Neuronal stem cell (in vitro differentiated cells): ENCODE data around the gene SLC9A7.

ENCODE experiments used
- DNase-seq: peaks from one replicate; pipeline ENCODE4 v3.0.0-alpha.2; 2013; ENCODE audit warnings: low spot score
- H2AFZ ChIP-seq: one replicate; pipeline ENCODE4 v1.6.1; 2013; ENCODE audit warnings: mild to moderate bottlenecking, low read length, inconsistent platforms
- H2AK5ac ChIP-seq: 2 replicates; pipeline ENCODE4 v1.6.1; 2013; ENCODE audit warnings: low read depth, mild to moderate bottlenecking, inconsistent platforms, low read length, moderate library complexity, mixed read lengths
- H2BK120ac ChIP-seq: 2 replicates; pipeline ENCODE4 v1.6.1; 2013; ENCODE audit warnings: low read depth, mild to moderate bottlenecking, inconsistent platforms, low read length, moderate library complexity, mixed read lengths
- H2BK12ac ChIP-seq: one replicate; pipeline ENCODE4 v1.6.1; 2013; ENCODE audit warnings: low read length, inconsistent platforms
- H2BK15ac ChIP-seq: 2 replicates; pipeline ENCODE4 v1.6.1; 2013; ENCODE audit warnings: mild to moderate bottlenecking, low read length, inconsistent platforms, mixed read lengths
- H2BK5ac ChIP-seq: one replicate; pipeline ENCODE4 v1.6.1; 2013; ENCODE audit warnings: inconsistent platforms, mild to moderate bottlenecking, low read length, moderate library complexity
- H3K14ac ChIP-seq: one replicate; pipeline ENCODE4 v1.6.1; 2013; ENCODE audit warnings: low read length, inconsistent platforms
- H3K18ac ChIP-seq: 2 replicates; pipeline ENCODE4 v1.6.1; 2013; ENCODE audit warnings: low read length, inconsistent platforms
- H3K23ac ChIP-seq: 2 replicates; pipeline ENCODE4 v1.6.1; 2013; ENCODE audit warnings: low read depth, mild to moderate bottlenecking, mixed read lengths, low read length, inconsistent platforms; ENCODE audit not compliant: poor library complexity
- H3K27ac ChIP-seq: replicated peaks from 3 replicates; pipeline ENCODE4 v1.5.1; 2013; ENCODE audit warnings: low read length, inconsistent platforms
- H3K27me3 ChIP-seq, 3 experiments: 2 replicates each; pipeline ENCODE4 v1.6.1; 2013; ENCODE audit warnings: low read length in 3 of 3, mild to moderate bottlenecking in 2 of 3, inconsistent platforms in 1 of 3, low read depth in 1 of 3, mixed read lengths in 1 of 3, moderate library complexity in 1 of 3; ENCODE audit not compliant: control insufficient read depth in 3 of 3, insufficient read depth in 3 of 3
- H3K36me3 ChIP-seq, 2 donors: replicated peaks in 1 of 2; 2 replicates each; pipeline ENCODE4 v1.6.1; 2013; ENCODE audit warnings: low read length in 2 of 2; ENCODE audit not compliant: control insufficient read depth in 2 of 2, insufficient read depth in 2 of 2
- H3K4ac ChIP-seq: 2 replicates; pipeline ENCODE4 v1.6.1; 2013; ENCODE audit warnings: inconsistent platforms, mild to moderate bottlenecking, low read length, moderate library complexity
- H3K4me1 ChIP-seq, 2 donors: 1 replicate in 1 of 2; 2 replicates in 1 of 2; pipeline ENCODE4 v1.6.1; 2013; ENCODE audit warnings: low read length in 2 of 2, low read depth in 1 of 2; ENCODE audit not compliant: control insufficient read depth in 2 of 2, insufficient read depth in 1 of 2
- H3K4me2 ChIP-seq: one replicate; pipeline ENCODE4 v1.6.1; 2013; ENCODE audit warnings: mild to moderate bottlenecking, low read length, inconsistent platforms; ENCODE audit not compliant: insufficient read depth, poor library complexity, severe bottlenecking
- H3K4me3 ChIP-seq, 2 donors: 2 replicates each; pipeline ENCODE4 v1.5.1; 2013; ENCODE audit warnings: low read length in 2 of 2, mild to moderate bottlenecking in 2 of 2, inconsistent platforms in 1 of 2, moderate library complexity in 1 of 2
- H3K79me1 ChIP-seq: one replicate; pipeline ENCODE4 v1.6.1; 2013; ENCODE audit warnings: low read depth, mild to moderate bottlenecking, inconsistent platforms, low read length, moderate library complexity
- H3K9ac ChIP-seq: one replicate; pipeline ENCODE4 v1.6.1; 2013; ENCODE audit warnings: mild to moderate bottlenecking, low read depth, low read length, inconsistent platforms; ENCODE audit not compliant: poor library complexity
- H3K9me3 ChIP-seq, 2 donors: replicated peaks in 1 of 2; 2 replicates each; pipeline versions ENCODE3 to v1.6.1; 2013; ENCODE audit warnings: low read length in 2 of 2, mild to moderate bottlenecking in 2 of 2, inconsistent platforms in 1 of 2, low read depth in 1 of 2, mixed read lengths in 1 of 2, moderate library complexity in 1 of 2; ENCODE audit not compliant: control insufficient read depth in 2 of 2, insufficient read depth in 1 of 2
- H4K8ac ChIP-seq: one replicate; pipeline ENCODE4 v1.6.1; 2013; ENCODE audit warnings: low read depth, mild to moderate bottlenecking, inconsistent platforms, low read length, moderate library complexity
- H4K91ac ChIP-seq: one replicate; pipeline ENCODE4 v1.6.1; 2013; ENCODE audit warnings: low read length, low read depth, mild to moderate bottlenecking, inconsistent platforms; ENCODE audit not compliant: poor library complexity
- WGBS, 2 donors: extraction: QIAGEN DNeasy Blood & Tissue Kit; methylation state at CpG; one replicate each; pipeline ENCODE4 v1.1.7; 2013; ENCODE audit warnings: missing lambda C conversion rate in 2 of 2, mixed read lengths in 1 of 2; ENCODE audit not compliant: insufficient read length in 2 of 2, insufficient replicate concordance in 1 of 2; ENCODE audit errors: extremely low coverage in 2 of 2; 5-methylcytosine and 5-hydroxymethylcytosine counted together

The SLC9A7 gene

DNA sequence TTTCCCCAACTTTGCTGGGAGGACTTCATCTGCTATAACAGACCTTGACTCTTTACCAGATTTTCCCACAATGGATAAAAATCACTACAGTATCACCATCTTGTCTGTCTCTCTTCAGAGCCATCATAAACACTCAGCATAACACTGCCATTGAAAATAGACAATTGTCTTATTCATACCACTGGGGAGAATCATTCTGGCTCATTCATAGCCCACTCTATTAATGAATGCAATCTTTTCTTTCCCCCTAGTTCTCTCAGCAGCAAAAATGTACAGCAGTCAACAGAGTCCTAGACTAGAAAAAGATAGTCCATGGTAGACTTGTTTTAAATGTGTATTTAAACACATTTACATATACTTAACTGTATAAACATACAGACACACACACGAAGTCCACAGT is 19.2 kb downstream of the SLC9A7 start:
- H2BK5ac ChIP-seq = no peak overlapping the region
- no peak overlapping the region for H2BK12ac ChIP-seq
- H3K18ac ChIP-seq = no peak overlapping the region
- no peaks in the 10 kb centered on the region for H3K79me1 ChIP-seq
- H3K14ac ChIP-seq = no peak overlapping the region
- no peaks in the 10 kb centered on the region for H3K4me1 ChIP-seq
- H2AFZ ChIP-seq = no peak overlapping the region
- H3K4me3 ChIP-seq = no peak overlapping the region
- no CpG with 5 or more reads among the region's 1 CpG for WGBS, 2 donors
- no peak overlapping the region for H3K4me2 ChIP-seq
- H2AK5ac ChIP-seq = no peak overlapping the region
- no peaks in the 10 kb centered on the region for H3K36me3 ChIP-seq
- peaks cover 0 to 5% of the 10 kb centered on the region in 2 donors for H3K9me3 ChIP-seq
- no peak overlapping the region for H2BK120ac ChIP-seq
- H3K23ac ChIP-seq = no peak overlapping the region
- no peak overlapping the region for H3K4ac ChIP-seq
- no peak overlapping the region for H3K9ac ChIP-seq
- no peak overlapping the region for H2BK15ac ChIP-seq
- no peak for DNase-seq
- H3K27me3 ChIP-seq = no peaks in the 10 kb centered on the region
- no peak overlapping the region for H3K27ac ChIP-seq
- H4K8ac ChIP-seq = no peak overlapping the region
- H4K91ac ChIP-seq = no peak overlapping the region

DNA sequence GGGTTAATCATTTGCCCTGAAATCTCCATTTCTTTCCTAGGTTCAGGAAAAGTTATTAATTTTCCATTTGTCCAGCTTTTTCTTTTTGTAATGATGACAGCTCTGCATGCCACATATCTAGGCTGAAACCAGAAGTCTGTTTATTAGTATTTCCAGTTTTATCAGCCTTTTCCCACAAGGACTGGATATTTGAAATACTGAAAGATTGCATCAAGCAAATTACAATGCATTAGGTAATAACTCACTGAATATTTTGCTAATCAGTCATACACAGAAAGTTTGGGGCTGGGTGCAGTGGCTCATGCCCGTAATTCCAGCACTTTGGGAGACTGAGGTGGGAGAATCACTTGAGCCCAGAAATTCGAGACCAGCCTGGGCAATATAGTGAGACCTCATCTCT is 21.5 kb downstream of the SLC9A7 start:
- no peak overlapping the region for H2BK12ac ChIP-seq
- no peak overlapping the region for H3K4ac ChIP-seq
- H2AK5ac ChIP-seq = no peak overlapping the region
- no peak overlapping the region for H2BK120ac ChIP-seq
- no peak overlapping the region for H2BK5ac ChIP-seq
- H4K91ac ChIP-seq = no peak overlapping the region
- H2AFZ ChIP-seq = no peak overlapping the region
- H3K14ac ChIP-seq = no peak overlapping the region
- no peak overlapping the region for H3K18ac ChIP-seq
- no peak for DNase-seq
- no peak overlapping the region for H3K9ac ChIP-seq
- H3K4me1 ChIP-seq = no peaks in the 10 kb centered on the region
- H3K79me1 ChIP-seq = no peaks in the 10 kb centered on the region
- H3K4me3 ChIP-seq = no peak overlapping the region
- H3K27ac ChIP-seq = no peak overlapping the region
- no peaks in the 10 kb centered on the region for H3K36me3 ChIP-seq
- no CpG with 5 or more reads among the region's 2 CpGs for WGBS, 2 donors
- no peak overlapping the region for H3K4me2 ChIP-seq
- H3K23ac ChIP-seq = no peak overlapping the region
- H4K8ac ChIP-seq = no peak overlapping the region
- H2BK15ac ChIP-seq = no peak overlapping the region
- H3K9me3 ChIP-seq = peaks cover 0 to 5% of the 10 kb centered on the region in 2 donors
- H3K27me3 ChIP-seq = no peaks in the 10 kb centered on the region

DNA sequence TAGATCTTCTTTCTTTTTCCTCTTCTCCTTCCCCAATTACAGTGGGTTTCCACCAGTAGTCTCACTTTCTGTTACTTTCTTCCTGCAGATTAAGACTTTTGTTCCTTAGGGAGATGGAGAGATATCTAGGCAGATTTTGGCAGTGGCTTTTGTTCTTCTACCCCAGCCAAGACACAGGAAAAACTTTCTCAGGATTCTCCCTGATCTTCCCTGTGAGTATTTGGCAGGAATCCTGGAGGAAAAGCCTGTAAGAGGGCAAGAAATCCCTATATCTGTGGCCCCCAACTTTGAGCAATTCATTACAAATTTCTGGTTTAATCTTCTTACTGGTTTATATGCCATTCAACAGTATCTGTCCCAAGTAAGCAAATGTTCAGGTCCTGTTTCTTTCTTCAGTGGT is 21.9 kb downstream of the SLC9A7 start:
- peaks cover 0 to 5% of the 10 kb centered on the region in 2 donors for H3K9me3 ChIP-seq
- no peak overlapping the region for H2AFZ ChIP-seq
- no peak overlapping the region for H3K4me3 ChIP-seq
- H4K91ac ChIP-seq = no peak overlapping the region
- H2AK5ac ChIP-seq = no peak overlapping the region
- no peak for DNase-seq
- H3K79me1 ChIP-seq = no peaks in the 10 kb centered on the region
- H3K27me3 ChIP-seq = no peaks in the 10 kb centered on the region
- no peak overlapping the region for H3K23ac ChIP-seq
- no peak overlapping the region for H3K27ac ChIP-seq
- no peak overlapping the region for H2BK15ac ChIP-seq
- H4K8ac ChIP-seq = no peak overlapping the region
- no peak overlapping the region for H2BK120ac ChIP-seq
- no peaks in the 10 kb centered on the region for H3K4me1 ChIP-seq
- no peak overlapping the region for H3K4me2 ChIP-seq
- no peak overlapping the region for H3K14ac ChIP-seq
- H3K36me3 ChIP-seq = no peaks in the 10 kb centered on the region
- no peak overlapping the region for H3K9ac ChIP-seq
- no peak overlapping the region for H2BK12ac ChIP-seq
- no peak overlapping the region for H3K4ac ChIP-seq
- no peak overlapping the region for H2BK5ac ChIP-seq
- H3K18ac ChIP-seq = no peak overlapping the region

DNA sequence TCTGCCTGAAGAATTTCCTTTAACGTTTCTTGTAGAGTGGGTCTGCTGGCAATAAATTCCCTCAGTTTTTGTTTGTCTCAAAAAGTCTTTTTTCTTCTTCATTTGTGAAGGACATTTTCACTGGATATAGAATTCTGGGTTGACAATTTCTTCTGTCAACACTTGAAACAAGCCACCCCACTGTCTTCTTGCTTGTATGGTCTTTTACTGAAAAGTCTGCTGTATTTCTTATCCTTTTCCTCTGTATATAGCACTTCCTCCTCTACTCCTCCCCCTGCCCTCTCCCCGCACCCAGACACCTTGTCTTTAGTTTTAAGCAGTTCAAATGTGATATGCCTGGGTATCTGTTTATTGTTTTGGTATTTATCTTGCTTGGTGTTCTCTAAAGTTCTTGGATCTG is 23.3 kb downstream of the SLC9A7 start:
- Histone ChIP-seq H2BK15ac (no peak overlapping the region), H3K27ac (no peak overlapping the region), H2AK5ac (no peak overlapping the region), H3K4me3 (no peak overlapping the region), H2BK12ac (no peak overlapping the region), H3K79me1 (no peaks in the 10 kb centered on the region), H3K4me2 (no peak overlapping the region), H3K4ac (no peak overlapping the region), H3K36me3 (no peaks in the 10 kb centered on the region), H4K8ac (no peak overlapping the region), H2BK120ac (no peak overlapping the region), H4K91ac (no peak overlapping the region), H3K4me1 (no peaks in the 10 kb centered on the region), H2BK5ac (no peak overlapping the region), H3K18ac (no peak overlapping the region), H3K27me3 (no peaks in the 10 kb centered on the region), H3K9me3 (peaks cover 0 to 5% of the 10 kb centered on the region in 2 donors), H3K23ac (no peak overlapping the region), H3K14ac (no peak overlapping the region), H2AFZ (no peak overlapping the region), H3K9ac (no peak overlapping the region)
- WGBS, 2 donors = no CpG with 5 or more reads among the region's 2 CpGs
- no peak for DNase-seq
